Nephron progenitor cell (in vitro differentiated cells): Measurements from ENCODE around the gene KLK3.

Experiments used
- DNase-seq: peaks from one replicate; pipeline ENCODE4 v3.0.0; 2021
- H3K27ac Mint-ChIP-seq: 2 replicates; pipeline ENCODE4 v1.8.0; 2021; ENCODE audit warnings: mild to moderate bottlenecking, moderate library complexity, mixed read lengths
- H3K27me3 Mint-ChIP-seq: 2 replicates; pipeline ENCODE4 v1.8.0; 2021; ENCODE audit warnings: mild to moderate bottlenecking, low read depth, mixed read lengths; ENCODE audit not compliant: poor library complexity
- H3K36me3 Mint-ChIP-seq: 2 replicates; pipeline ENCODE4 v1.8.0; 2021; ENCODE audit warnings: low read depth, mixed read lengths
- H3K4me1 Mint-ChIP-seq: 2 replicates; pipeline ENCODE4 v1.8.0; 2021; ENCODE audit warnings: mixed read lengths
- H3K4me3 Mint-ChIP-seq: 2 replicates; pipeline ENCODE4 v1.8.0; 2021; ENCODE audit warnings: mild to moderate bottlenecking, moderate library complexity, mixed read lengths
- H3K9me3 Mint-ChIP-seq: 2 replicates; pipeline ENCODE4 v1.8.0; 2021; ENCODE audit warnings: mild to moderate bottlenecking, moderate library complexity, mixed read lengths
- TF ChIP-seq, protein P1 (sequence below): fragments of 200-600 bp; sonication (generic); IDR thresholded peaks from 2 replicates; pipeline ENCODE4 v1.5.0; 2021; ENCODE audit warnings: antibody characterized with exemption

The KLK3 gene

DNA sequence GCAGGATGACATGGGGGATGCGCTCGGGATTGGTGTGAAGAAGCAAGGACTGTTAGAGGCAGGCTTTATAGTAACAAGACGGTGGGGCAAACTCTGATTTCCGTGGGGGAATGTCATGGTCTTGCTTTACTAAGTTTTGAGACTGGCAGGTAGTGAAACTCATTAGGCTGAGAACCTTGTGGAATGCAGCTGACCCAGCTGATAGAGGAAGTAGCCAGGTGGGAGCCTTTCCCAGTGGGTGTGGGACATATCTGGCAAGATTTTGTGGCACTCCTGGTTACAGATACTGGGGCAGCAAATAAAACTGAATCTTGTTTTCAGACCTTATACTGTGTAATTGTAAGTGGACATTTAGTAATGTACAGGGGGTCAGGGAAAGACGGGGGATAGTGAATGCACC is 25.5 kb downstream of the KLK3 start:
- Mint-ChIP-seq H3K4me3 (no peak overlapping the region), H3K9me3 (no peaks in the 10 kb centered on the region), H3K27ac (peak overlapping the region; percentile 36), H3K27me3 (peaks cover 62% of the 10 kb centered on the region), H3K36me3 (no peaks in the 10 kb centered on the region), H3K4me1 (no peaks in the 10 kb centered on the region)
- DNase-seq: no peak
- TF ChIP-seq, protein P1, sequence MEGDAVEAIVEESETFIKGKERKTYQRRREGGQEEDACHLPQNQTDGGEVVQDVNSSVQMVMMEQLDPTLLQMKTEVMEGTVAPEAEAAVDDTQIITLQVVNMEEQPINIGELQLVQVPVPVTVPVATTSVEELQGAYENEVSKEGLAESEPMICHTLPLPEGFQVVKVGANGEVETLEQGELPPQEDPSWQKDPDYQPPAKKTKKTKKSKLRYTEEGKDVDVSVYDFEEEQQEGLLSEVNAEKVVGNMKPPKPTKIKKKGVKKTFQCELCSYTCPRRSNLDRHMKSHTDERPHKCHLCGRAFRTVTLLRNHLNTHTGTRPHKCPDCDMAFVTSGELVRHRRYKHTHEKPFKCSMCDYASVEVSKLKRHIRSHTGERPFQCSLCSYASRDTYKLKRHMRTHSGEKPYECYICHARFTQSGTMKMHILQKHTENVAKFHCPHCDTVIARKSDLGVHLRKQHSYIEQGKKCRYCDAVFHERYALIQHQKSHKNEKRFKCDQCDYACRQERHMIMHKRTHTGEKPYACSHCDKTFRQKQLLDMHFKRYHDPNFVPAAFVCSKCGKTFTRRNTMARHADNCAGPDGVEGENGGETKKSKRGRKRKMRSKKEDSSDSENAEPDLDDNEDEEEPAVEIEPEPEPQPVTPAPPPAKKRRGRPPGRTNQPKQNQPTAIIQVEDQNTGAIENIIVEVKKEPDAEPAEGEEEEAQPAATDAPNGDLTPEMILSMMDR: no peak

DNA sequence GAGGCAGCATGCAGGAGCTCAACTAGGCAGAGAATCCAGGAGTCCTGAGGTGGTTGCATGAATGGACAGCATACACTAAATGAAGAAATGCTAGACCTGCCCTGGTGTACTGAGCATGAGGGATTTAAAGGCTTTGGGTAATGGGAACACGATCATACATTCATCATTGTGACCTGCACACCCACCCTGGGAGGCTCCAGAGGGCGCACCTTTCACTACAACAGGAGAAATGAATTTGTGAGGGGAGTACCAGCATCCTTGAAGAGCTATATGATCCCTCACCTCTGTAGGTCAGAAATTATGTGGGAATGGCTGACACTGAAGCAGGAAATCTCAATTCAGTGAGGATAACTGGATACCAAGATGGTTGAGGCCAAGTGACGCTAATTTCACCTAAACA is 27.5 kb downstream of the KLK3 start:
- H3K27me3 Mint-ChIP-seq: peaks cover 76% of the 10 kb centered on the region
- DNase-seq: no peak
- no peak overlapping the region for H3K27ac Mint-ChIP-seq
- H3K9me3 Mint-ChIP-seq: peaks cover 2% of the 10 kb centered on the region
- H3K4me1 Mint-ChIP-seq: no peaks in the 10 kb centered on the region
- no peaks in the 10 kb centered on the region for H3K36me3 Mint-ChIP-seq
- TF ChIP-seq, protein P1: no peak
- no peak overlapping the region for H3K4me3 Mint-ChIP-seq

DNA sequence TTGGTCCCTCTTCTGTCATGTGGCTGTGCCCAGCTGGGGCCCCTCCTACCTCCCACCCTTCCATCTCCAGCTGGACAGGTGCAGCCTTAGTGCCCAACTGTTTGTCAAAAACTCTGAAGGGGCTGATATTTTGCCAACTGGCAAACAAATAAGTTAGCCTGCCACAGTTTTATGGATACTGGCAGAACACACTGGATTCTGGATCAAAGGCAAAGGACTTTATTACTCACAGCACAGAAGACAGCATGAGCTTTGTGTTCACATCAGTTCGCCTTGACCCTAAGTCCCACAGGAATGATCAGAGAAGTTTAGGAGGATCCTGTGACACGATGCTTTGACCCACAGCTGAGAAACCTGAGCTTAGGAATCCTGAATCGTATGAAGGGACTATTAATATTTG is 34.9 kb downstream of the KLK3 start:
- Mint-ChIP-seq H3K4me3 (no peak overlapping the region), H3K36me3 (no peaks in the 10 kb centered on the region), H3K9me3 (peaks cover 24% of the 10 kb centered on the region), H3K4me1 (no peaks in the 10 kb centered on the region), H3K27ac (no peak overlapping the region), H3K27me3 (peaks cover 72% of the 10 kb centered on the region)
- TF ChIP-seq, protein P1: no peak
- no peak for DNase-seq

DNA sequence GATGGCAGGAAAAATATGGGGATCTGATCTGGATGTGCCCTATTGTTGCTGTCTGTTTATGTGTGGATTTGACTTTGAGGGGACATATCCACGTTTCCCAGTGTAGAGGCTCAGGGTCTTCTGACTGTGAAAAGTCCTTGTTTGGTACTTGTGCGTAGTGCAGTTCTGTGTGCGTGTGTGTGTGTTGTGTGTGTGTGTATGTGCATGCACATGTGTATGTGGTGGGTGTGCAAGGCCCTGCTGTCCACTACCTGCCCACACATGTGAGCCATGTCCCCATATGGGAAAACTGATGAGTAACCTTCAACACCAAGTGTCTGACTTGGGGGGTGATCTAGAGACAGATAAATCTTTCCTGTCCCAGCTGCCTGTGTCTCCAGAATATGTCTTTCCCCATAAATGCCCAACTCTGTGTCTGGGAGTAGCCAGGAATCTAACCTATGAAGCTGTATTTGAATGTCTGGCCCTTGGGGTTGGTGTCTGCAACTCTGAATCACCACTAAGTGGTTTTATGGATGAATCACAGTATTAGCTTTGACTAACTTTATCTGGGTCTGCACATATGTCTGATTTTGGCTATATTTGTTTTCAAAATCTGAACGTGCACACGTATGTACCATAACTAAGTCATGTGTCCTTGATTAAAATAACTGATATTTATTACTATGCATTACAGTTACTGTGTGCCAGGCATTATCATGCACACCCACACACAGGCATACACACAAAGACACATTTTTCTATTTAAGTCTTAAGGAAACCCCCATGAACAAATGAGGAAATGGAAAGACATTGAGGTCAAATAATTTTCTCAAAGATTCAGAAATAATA is 35.9 kb downstream of the KLK3 start:
- no peak for DNase-seq
- Mint-ChIP-seq H3K27me3 (peaks cover 70% of the 10 kb centered on the region), H3K4me3 (no peak overlapping the region), H3K36me3 (no peaks in the 10 kb centered on the region), H3K27ac (no peak overlapping the region), H3K4me1 (no peaks in the 10 kb centered on the region), H3K9me3 (peaks cover 28% of the 10 kb centered on the region)
- TF ChIP-seq, protein P1: no peak

DNA sequence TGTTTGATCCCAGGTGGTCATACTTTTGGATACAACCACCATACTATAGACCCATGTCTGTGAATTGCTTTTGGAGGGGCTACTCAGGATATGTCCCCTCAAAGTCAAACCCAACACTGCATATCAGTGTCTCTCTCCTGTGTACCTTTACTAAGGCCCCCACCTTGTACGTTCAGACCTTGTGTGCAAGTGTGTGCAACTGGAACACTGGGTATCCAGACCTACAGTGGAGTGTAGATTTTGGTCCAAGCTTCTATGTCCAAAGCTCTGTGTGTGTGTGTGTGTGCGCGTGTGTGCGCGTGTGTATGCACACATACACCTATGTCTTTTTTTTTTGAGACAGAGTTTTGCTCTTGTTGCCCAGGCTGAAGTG is 36.5 kb downstream of the KLK3 start:
- Mint-ChIP-seq H3K4me1 (no peaks in the 10 kb centered on the region), H3K9me3 (peaks cover 28% of the 10 kb centered on the region), H3K27me3 (peaks cover 72% of the 10 kb centered on the region), H3K27ac (no peak overlapping the region), H3K36me3 (no peaks in the 10 kb centered on the region), H3K4me3 (no peak overlapping the region)
- TF ChIP-seq, protein P1: no peak
- no peak for DNase-seq
